Measurements from ENCODE around the gene CDC42SE1. TPM values are rescaled to one million over a fixed set of nuclear protein-coding genes. Genes with fewer than 3 reads are reported as not detected.

Gene CDC42SE1
- total RNA-seq, 1 experiment from 2014 or later = 81.2 TPM

GRCh38 chr1:151009206-151009587 is 50.2 kb downstream of the CDC42SE1 start:
- ChIA-PET POLR2A (no interaction called here), CTCF (no interaction called here)
- TF ChIP-seq SIN3A (IDR thresholded peaks at IDR 0.05; ENCODE audit: borderline replicate concordance, insufficient read depth, low read depth, low read length) (no peak), TCF7L2 (IDR thresholded peaks at IDR 0.05; ENCODE audit: low read depth, low read length) (no peak), CTCF (IDR thresholded peaks at IDR 0.05) (no peak), POLR2AphosphoS5 (IDR thresholded peaks at IDR 0.05; ENCODE audit: low read depth, low read length) (no peak), REST (IDR thresholded peaks at IDR 0.05; ENCODE audit: insufficient read depth in 1 of 2, low read depth in 2 of 2, low read length in 1 of 2) (no peak)
- Histone ChIP-seq H3K27me3 (ENCODE audit: control insufficient read depth, insufficient read depth, low read length) (no peaks in the 10 kb centered on the region), H3K9me3 (ENCODE audit: control insufficient read depth, insufficient read depth, low read depth, low read length) (no peaks in the 10 kb centered on the region), H3K4me3 (ENCODE audit: low read depth in 2 of 2, low read length in 2 of 2) (peak overlapping the region; percentile 91 to 95), H3K36me3 (ENCODE audit: control insufficient read depth, insufficient read depth, low read length) (no peaks in the 10 kb centered on the region), H3K4me1 (ENCODE audit: control insufficient read depth, insufficient read depth, low read length) (peaks cover 7% of the 10 kb centered on the region), H3K27ac (ENCODE audit: low read length) (peak overlapping the region; percentile 94)
- no peak for ATAC-seq
- no TSS peak for BruUV-seq (replicated peaks)
- intact Hi-C loops (cut with micrococcal nuclease; ENCODE audit: unreplicated experiment) = no loop called here
- in situ Hi-C loops (cut with HindIII; ENCODE audit: low pct_unique_long_range_greater_than_20kb, low sequenced_read_pairs) = no loop called here
- DNase-seq (ENCODE audit: low read depth, low spot score) = no peak

GRCh38 chr1:151008244-151009205 is 50.9 kb downstream of the CDC42SE1 start, which contains the start of gene PRUNE1:
TSS of gene PRUNE1 (plus strand) at chr1:151008449. CDS start at chr1:151008633, 184 bp downstream.
- POLR2A ChIA-PET = no interaction called here
- CTCF ChIA-PET = interaction anchor here (0.5 kb wide), 1 partner anchor 15 kb away, joined by 9 read pairs; no protein-coding TSS in a partner anchor

More at GRCh38 chr1:151008244-151009205, 50.9 kb downstream of the CDC42SE1 start, which contains the start of gene PRUNE1:
- TSS peak; percentile 77 for BruUV-seq (replicated peaks)
- H3K9me3 ChIP-seq (ENCODE audit: control insufficient read depth, insufficient read depth, low read depth, low read length) = no peaks in the 10 kb centered on the region
- DNase-seq (ENCODE audit: low read depth, low spot score) (peak; percentile 91), ATAC-seq (peak; percentile 87)
- H3K27ac ChIP-seq (ENCODE audit: low read length) = peak within 1 kb of the TSS; percentile 94
- no peaks in the 10 kb centered on the region for H3K36me3 ChIP-seq (ENCODE audit: control insufficient read depth, insufficient read depth, low read length)
- in situ Hi-C loops (cut with HindIII; ENCODE audit: low pct_unique_long_range_greater_than_20kb, low sequenced_read_pairs) (no loop called here), intact Hi-C loops (cut with micrococcal nuclease; ENCODE audit: unreplicated experiment) (no loop called here)
- peaks cover 7% of the 10 kb centered on the region for H3K4me1 ChIP-seq (ENCODE audit: control insufficient read depth, insufficient read depth, low read length)
- TF ChIP-seq CTCF (IDR thresholded peaks at IDR 0.05) = no peak
- no peak for TF ChIP-seq REST (IDR thresholded peaks at IDR 0.05; ENCODE audit: insufficient read depth in 1 of 2, low read depth in 2 of 2, low read length in 1 of 2)
- no peak; the same call in 1 of the 2 replicates for TF ChIP-seq SIN3A (IDR thresholded peaks at IDR 0.05; ENCODE audit: borderline replicate concordance, insufficient read depth, low read depth, low read length)
- no peak for TF ChIP-seq TCF7L2 (IDR thresholded peaks at IDR 0.05; ENCODE audit: low read depth, low read length)
- 0 out of 2 replicates have a peak, but pooled peaks have one; percentile 36 for TF ChIP-seq POLR2AphosphoS5 (IDR thresholded peaks at IDR 0.05; ENCODE audit: low read depth, low read length)
- no peaks in the 10 kb centered on the region for H3K27me3 ChIP-seq (ENCODE audit: control insufficient read depth, insufficient read depth, low read length)
- peak within 1 kb of the TSS; percentile 91 to 95 for H3K4me3 ChIP-seq (ENCODE audit: low read depth in 2 of 2, low read length in 2 of 2)

All from Panc1 (cell line).